Measurements from ENCODE around the gene KCNF1. TPM values are rescaled to one million over a fixed set of nuclear protein-coding genes. Genes with fewer than 3 reads are reported as not detected.

The KCNF1 gene
- total and polyA plus RNA-seq, 12 donors = 0.10 to 0.42 (median 0.24) TPM; not detected in 4

DNA sequence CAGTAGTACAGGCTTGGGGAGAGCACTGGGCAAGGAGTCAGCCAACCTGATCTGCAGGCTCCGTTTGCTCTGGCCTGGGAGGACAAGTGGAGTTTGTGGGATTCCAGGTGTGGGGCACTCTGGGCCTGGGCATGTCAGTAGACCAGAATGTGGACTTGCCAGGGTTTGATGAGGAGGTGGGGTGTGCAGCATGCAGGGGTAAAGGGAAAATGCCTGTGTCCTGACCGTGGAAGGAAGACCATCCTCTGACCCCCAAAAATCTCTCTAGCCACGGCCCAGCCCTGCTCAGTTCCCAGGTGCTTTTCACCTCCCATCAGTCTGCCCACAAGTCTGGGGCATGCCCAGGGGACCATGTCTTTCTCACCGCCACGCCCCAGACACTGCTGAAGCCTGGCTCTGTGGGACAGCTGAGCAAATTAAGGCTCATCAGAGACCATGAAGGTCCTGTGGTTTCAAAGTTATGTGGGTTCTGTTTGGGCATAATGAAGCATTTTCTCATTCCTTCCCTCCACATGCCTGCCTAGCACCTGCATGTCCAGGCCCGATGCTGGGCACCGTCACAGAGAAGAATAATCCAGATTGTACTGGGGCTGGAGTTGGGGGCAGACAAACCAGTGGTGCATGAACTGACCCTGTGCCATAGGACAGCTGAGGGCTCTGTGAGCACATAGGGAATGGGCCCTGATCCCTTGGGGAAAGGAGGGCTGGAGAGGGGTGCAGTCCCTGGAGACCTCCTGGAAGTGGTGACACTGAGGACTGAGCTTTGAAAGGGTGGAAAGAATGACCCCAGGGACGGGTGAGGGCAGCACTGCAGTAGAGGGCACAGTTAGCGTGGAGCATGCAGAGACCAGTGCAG, 6.5 kb upstream of the KCNF1 start:
- no peak for TF ChIP-seq CTCF (IDR thresholded peaks at IDR 0.05)
- Histone ChIP-seq H3K27me3 (peaks cover 0 to 6% (median 0%) of the 10 kb centered on the region in 7 donors), H3K27ac (no peak overlapping the region), H3K4me1 (no peaks in the 10 kb centered on the region), H3K36me3 (no peaks in the 10 kb centered on the region), H3K9me3 (peaks cover 0 to 6% (median 0%) of the 10 kb centered on the region in 11 donors), H3K4me3 (no peak overlapping the region)
- WGBS, 2 donors = 88 to 91% methylated on average over 9 of the region's 9 CpGs
- intact Hi-C loops (cut with DNase I) = no loop called here
- ATAC-seq (peak in 5 of 8 donors; percentile 5 to 42 (median 23)), DNase-seq (no peak)

DNA sequence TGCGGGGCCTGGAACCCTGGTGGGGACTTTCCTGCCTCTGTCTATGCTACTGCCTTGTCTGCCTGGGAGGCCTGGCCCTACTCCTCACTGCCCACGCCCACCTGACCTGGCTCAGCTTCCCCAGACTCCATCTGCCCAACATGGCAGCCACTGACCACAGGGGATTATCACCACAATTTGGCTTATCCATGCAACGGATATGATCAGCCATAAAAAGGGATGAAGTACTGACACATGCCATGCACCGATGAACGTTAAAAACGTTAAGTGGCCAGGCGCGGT, 5.9 kb upstream of the KCNF1 start:
- Histone ChIP-seq H3K9me3 (peaks cover 0 to 6% (median 0%) of the 10 kb centered on the region in 11 donors), H3K27me3 (peaks cover 0 to 12% (median 0%) of the 10 kb centered on the region in 7 donors), H3K27ac (no peak overlapping the region), H3K4me3 (no peak overlapping the region), H3K4me1 (no peaks in the 10 kb centered on the region), H3K36me3 (no peaks in the 10 kb centered on the region)
- ATAC-seq (peak in 4 of 8 donors; percentile 13 to 51 (median 30)), DNase-seq (no peak)
- 88 to 90% methylated on average over 8 of the region's 8 CpGs for WGBS, 2 donors
- intact Hi-C loops (cut with DNase I) = no loop called here
- no peak for TF ChIP-seq CTCF (IDR thresholded peaks at IDR 0.05)

DNA sequence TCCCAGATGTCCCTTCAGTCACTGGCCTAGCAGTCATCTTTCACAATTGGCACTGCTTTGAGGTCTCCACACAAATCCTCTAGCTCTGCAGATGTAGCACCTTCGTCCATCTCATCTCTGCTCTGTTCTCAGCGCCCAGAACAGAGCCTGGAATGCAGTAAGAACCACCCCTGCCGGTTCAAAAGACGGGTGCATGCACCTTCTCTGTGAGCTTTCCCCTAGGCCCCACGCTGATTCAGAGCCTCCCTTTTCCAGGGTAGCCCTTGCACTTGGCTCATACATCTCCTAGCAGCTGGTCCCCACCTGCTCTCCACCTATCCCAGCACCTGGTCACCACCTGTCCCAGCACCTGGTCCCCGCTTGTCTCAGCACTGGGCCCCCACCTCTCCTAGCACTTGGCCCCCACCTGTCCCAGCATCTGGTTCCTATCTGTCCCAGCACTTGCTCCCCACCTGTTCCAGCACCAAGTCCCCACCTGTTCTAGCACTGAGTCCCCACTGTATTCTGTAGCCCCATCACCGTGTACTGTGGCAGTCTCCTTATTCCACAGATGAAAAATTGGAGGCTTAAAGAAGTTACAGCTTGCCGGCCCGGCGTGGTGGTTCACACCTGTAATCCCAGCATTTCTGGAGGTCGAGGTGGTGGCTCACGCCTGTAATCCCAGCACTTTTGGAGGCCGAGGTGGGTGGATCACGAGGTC, 4.7 kb upstream of the KCNF1 start:
- ATAC-seq (peak in 2 of 8 donors; percentile 10 to 42), DNase-seq (no peak)
- Histone ChIP-seq H3K4me1 (peaks cover 0 to 6% (median 4%) of the 10 kb centered on the region in 9 donors), H3K27me3 (peaks cover 0 to 24% (median 10%) of the 10 kb centered on the region in 7 donors), H3K4me3 (no peak overlapping the region), H3K36me3 (no peaks in the 10 kb centered on the region), H3K27ac (no peak overlapping the region), H3K9me3 (peaks cover 0 to 6% (median 0%) of the 10 kb centered on the region in 11 donors)
- 86 to 94% methylated on average over 14 of the region's 14 CpGs for WGBS, 2 donors
- intact Hi-C loops (cut with DNase I) = no loop called here
- no peak for TF ChIP-seq CTCF (IDR thresholded peaks at IDR 0.05)

DNA sequence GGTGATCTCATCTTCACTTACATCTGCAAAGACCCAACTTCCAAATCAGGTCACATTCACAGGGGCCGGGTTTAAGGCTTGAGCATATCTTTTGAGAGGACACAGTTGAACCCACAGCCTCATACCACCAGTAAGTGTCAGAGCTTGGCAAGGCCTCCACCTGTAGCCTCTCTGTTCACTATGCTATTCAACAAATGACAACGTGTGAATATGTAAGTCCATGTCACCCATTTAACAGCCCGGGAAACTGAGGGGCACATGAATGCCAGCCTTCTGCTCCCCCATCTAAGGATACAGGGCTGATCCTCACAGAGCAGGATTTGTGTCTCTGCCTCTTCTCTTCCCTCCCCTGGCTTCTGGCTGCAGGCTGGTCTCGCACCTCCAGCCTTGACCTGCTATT, 3.5 kb upstream of the KCNF1 start:
- no peak for TF ChIP-seq CTCF (IDR thresholded peaks at IDR 0.05)
- Histone ChIP-seq H3K27me3 (peaks cover 0 to 34% (median 20%) of the 10 kb centered on the region in 7 donors), H3K4me1 (peaks cover 0 to 6% (median 4%) of the 10 kb centered on the region in 9 donors), H3K4me3 (no peak overlapping the region), H3K9me3 (peaks cover 0 to 6% (median 0%) of the 10 kb centered on the region in 11 donors), H3K27ac (no peak overlapping the region), H3K36me3 (no peaks in the 10 kb centered on the region)
- no peak for ATAC-seq
- 88 to 91% methylated on average over 4 of the region's 4 CpGs for WGBS, 2 donors
- DNase-seq = no peak
- intact Hi-C loops (cut with DNase I) = no loop called here
